Measurements from ENCODE around the gene ZFP90. TPM values are rescaled to one million over a fixed set of nuclear protein-coding genes. Genes with fewer than 3 reads are reported as not detected.

The ZFP90 gene
- total RNA-seq, 1 donor from 2014 or later: 34.8 TPM

- Mint-ChIP-seq H3K27me3 (ENCODE audit: unreplicated experiment) (peaks cover 28% of the 10 kb centered on the region), H3K36me3 (ENCODE audit: unreplicated experiment) (no peaks in the 10 kb centered on the region), H3K9me3 (ENCODE audit: unreplicated experiment) (no peaks in the 10 kb centered on the region), H3K4me1 (ENCODE audit: unreplicated experiment) (peaks cover 1% of the 10 kb centered on the region), H3K4me3 (ENCODE audit: unreplicated experiment) (no peak overlapping the region), H3K27ac (ENCODE audit: unreplicated experiment) (no peak overlapping the region)
- no peak for DNase-seq (ENCODE audit: extremely low spot score, unreplicated experiment)
- TF ChIP-seq CTCF (IDR thresholded peaks at IDR 0.05): no peak
Observed at GRCh38 chr16:68509381-68509780, 29.7 kb upstream of the ZFP90 start.

GRCh38 chr16:68510775-68511174, 28.3 kb upstream of the ZFP90 start:
- DNase-seq (ENCODE audit: extremely low spot score, unreplicated experiment): no peak
- TF ChIP-seq CTCF (IDR thresholded peaks at IDR 0.05): no peak
- H3K9me3 Mint-ChIP-seq (ENCODE audit: unreplicated experiment): no peaks in the 10 kb centered on the region
- peaks cover 28% of the 10 kb centered on the region for H3K27me3 Mint-ChIP-seq (ENCODE audit: unreplicated experiment)
- no peak overlapping the region for H3K4me3 Mint-ChIP-seq (ENCODE audit: unreplicated experiment)
- H3K4me1 Mint-ChIP-seq (ENCODE audit: unreplicated experiment): peaks cover 1% of the 10 kb centered on the region
- no peak overlapping the region for H3K27ac Mint-ChIP-seq (ENCODE audit: unreplicated experiment)
- no peaks in the 10 kb centered on the region for H3K36me3 Mint-ChIP-seq (ENCODE audit: unreplicated experiment)

- DNase-seq (ENCODE audit: extremely low spot score, unreplicated experiment): no peak
- H3K36me3 Mint-ChIP-seq (ENCODE audit: unreplicated experiment): no peaks in the 10 kb centered on the region
- peaks cover 20% of the 10 kb centered on the region for H3K27me3 Mint-ChIP-seq (ENCODE audit: unreplicated experiment)
- H3K27ac Mint-ChIP-seq (ENCODE audit: unreplicated experiment): no peak overlapping the region
- no peaks in the 10 kb centered on the region for H3K9me3 Mint-ChIP-seq (ENCODE audit: unreplicated experiment)
- H3K4me3 Mint-ChIP-seq (ENCODE audit: unreplicated experiment): no peak overlapping the region
- peaks cover 1% of the 10 kb centered on the region for H3K4me1 Mint-ChIP-seq (ENCODE audit: unreplicated experiment)
- no peak for TF ChIP-seq CTCF (IDR thresholded peaks at IDR 0.05)
Observed at GRCh38 chr16:68512183-68512582, 26.9 kb upstream of the ZFP90 start.

- Mint-ChIP-seq H3K9me3 (ENCODE audit: unreplicated experiment) (no peaks in the 10 kb centered on the region), H3K4me3 (ENCODE audit: unreplicated experiment) (no peak overlapping the region), H3K27me3 (ENCODE audit: unreplicated experiment) (peaks cover 20% of the 10 kb centered on the region), H3K4me1 (ENCODE audit: unreplicated experiment) (peaks cover 1% of the 10 kb centered on the region), H3K36me3 (ENCODE audit: unreplicated experiment) (no peaks in the 10 kb centered on the region), H3K27ac (ENCODE audit: unreplicated experiment) (no peak overlapping the region)
- TF ChIP-seq CTCF (IDR thresholded peaks at IDR 0.05): no peak
- no peak for DNase-seq (ENCODE audit: extremely low spot score, unreplicated experiment)
Observed at GRCh38 chr16:68512742-68513141, 26.3 kb upstream of the ZFP90 start.

GRCh38 chr16:68514511-68514910, 24.6 kb upstream of the ZFP90 start:
- no peaks in the 10 kb centered on the region for H3K36me3 Mint-ChIP-seq (ENCODE audit: unreplicated experiment)
- H3K4me1 Mint-ChIP-seq (ENCODE audit: unreplicated experiment): peaks cover 1% of the 10 kb centered on the region
- H3K27ac Mint-ChIP-seq (ENCODE audit: unreplicated experiment): no peak overlapping the region
- H3K27me3 Mint-ChIP-seq (ENCODE audit: unreplicated experiment): peaks cover 8% of the 10 kb centered on the region
- DNase-seq (ENCODE audit: extremely low spot score, unreplicated experiment): no peak
- H3K9me3 Mint-ChIP-seq (ENCODE audit: unreplicated experiment): no peaks in the 10 kb centered on the region
- TF ChIP-seq CTCF (IDR thresholded peaks at IDR 0.05): no peak
- no peak overlapping the region for H3K4me3 Mint-ChIP-seq (ENCODE audit: unreplicated experiment)
